Left cardiac atrium (tissue), 4 donors: ENCODE data around the gene WTIP. TPM values are rescaled to one million over a fixed set of nuclear protein-coding genes. Genes with fewer than 3 reads are reported as not detected.
"Not testable (repeated sequence)": the region's sequence is repeated elsewhere in the genome, so short reads cannot be mapped to it uniquely, and the experiment has no call there.

Experiments used
- ATAC-seq, 2 donors: fragments of 200-7000 bp; cut with Tn5 transposase; one replicate each; pipeline ENCODE4 v1.9.1; 2020; ENCODE audit warnings: mild to moderate bottlenecking in 2 of 2, moderate library complexity in 2 of 2
- DNase-seq: peaks from one replicate; pipeline ENCODE4 v3.0.0-alpha.2; 2020
- intact Hi-C, 2 donors: fragments of 100-400 bp; cut with DNase I; formaldehyde crosslinking; loops; one replicate each; pipeline versions ENCODE4 v1.14.1 to v1.15.1; 2022 to 2023
- total RNA-seq, 2 donors: library from RNA; stranded (reverse); fragmentation: NEBNext Ultra II Directional; extraction: Animal tissue kit (Norgen Biotek cat#: 25700); gene quantifications; one replicate each; pipeline ENCODE4 v1.2.1, GENCODE V29; 2021
- donor health status: DM: no; HTN: yes; CAD: no.
- donor health status: DM: no; HTN: yes; CAD: no; lungs with severe emphysema.
- donor health status: DM: yes; HTN: yes; CAD: no.
- donor health status: Dilated cardiomyopathy.

The WTIP gene
- total RNA-seq, 2 donors from 2014 or later = 16.9 to 19.2 TPM

GRCh38 chr19:34475026-34475974, 6.3 kb upstream of the WTIP start:
- no peak for DNase-seq
- intact Hi-C loops = no loop called here
- peak; percentile 44 to 81 for ATAC-seq

GRCh38 chr19:34475975-34476594, 5.5 kb upstream of the WTIP start:
- DNase-seq (no peak), ATAC-seq (no peak)
- intact Hi-C loops = no loop called here

DNA sequence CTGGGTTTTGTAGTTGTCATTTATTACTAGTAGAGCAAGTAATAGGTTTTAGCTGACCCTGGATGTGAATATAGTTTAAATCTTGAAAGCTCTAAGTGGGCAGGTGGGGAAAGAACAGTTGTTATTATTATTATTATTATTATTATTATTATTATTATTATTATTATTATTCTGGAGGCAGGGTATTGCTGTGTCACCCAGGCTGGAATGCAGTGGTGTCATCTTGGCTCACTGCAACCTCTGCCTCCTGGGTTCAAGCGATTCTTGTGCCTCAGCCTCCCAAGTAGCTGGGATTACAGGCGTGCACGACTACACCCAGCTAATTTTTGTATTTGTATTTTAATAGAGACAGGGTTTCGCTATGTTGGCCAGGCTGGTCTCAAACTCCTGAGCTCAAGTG, 3.1 kb upstream of the WTIP start:
- intact Hi-C loops, DNase-seq, ATAC-seq: not testable (repeated sequence)

GRCh38 chr19:34479396-34479795, 2.2 kb upstream of the WTIP start:
- DNase-seq = no peak
- ATAC-seq = no peak
- intact Hi-C loops = no loop called here

GRCh38 chr19:34480491-34480890, 1.1 kb upstream of the WTIP start:
- intact Hi-C loops = no loop called here
- no peak for DNase-seq
- ATAC-seq = no peak

GRCh38 chr19:34481861-34482379, 362 bp downstream of the WTIP start:
- ATAC-seq (peak; percentile 21 to 31), DNase-seq (no peak)
- intact Hi-C loops = no loop called here

DNA sequence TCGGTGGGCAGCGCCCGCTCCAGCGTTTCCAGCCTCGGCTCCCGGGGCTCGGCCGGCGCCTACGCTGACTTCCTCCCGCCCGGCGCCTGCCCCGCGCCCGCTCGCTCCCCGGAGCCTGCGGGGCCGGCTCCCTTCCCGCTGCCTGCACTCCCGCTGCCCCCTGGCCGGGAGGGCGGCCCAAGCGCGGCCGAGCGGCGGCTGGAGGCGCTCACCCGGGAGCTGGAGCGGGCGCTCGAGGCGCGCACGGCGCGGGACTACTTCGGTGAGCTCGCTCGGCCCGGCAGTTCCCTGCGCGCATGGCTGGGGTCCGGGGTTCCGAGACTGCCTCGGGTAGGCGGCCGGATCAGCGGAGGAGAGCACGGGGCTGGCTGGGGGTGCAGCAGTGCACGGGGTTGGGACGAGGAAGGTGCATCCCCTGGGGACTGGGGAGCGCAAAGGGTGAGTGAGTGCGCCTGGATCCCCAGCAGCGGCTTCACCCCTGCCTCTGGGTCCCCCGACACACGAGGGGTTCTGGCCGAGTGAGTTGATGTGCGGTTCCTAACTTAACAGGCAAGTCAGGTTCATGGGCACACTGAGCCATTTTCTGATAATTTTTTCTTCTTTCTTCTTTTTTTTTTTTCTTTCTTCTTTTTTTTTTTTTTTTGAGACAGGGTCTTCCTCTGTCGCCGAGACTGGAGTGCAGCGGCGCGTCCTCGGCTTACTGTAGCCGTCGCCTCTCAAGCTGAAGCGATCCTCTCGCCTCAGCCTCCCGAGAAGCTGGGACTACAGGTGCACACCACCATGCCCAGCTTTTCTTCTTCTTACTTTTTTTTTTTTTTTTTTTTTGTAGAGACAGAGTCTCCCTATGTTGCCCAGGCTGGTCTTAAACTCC, 1.1 kb downstream of the WTIP start:
- peak; percentile 20 to 22 for ATAC-seq
- DNase-seq = peak; percentile 61
- intact Hi-C loops = no loop called here

- DNase-seq (no peak), ATAC-seq (peak in 1 of 2 donors; percentile 34)
- intact Hi-C loops = no loop called here
These were observed 2.8 kb downstream of the WTIP start for GRCh38 chr19:34484328-34484727.

- no peak for ATAC-seq
- intact Hi-C loops = no loop called here
These were observed 4.3 kb downstream of the WTIP start for GRCh38 chr19:34485831-34486230.

DNA sequence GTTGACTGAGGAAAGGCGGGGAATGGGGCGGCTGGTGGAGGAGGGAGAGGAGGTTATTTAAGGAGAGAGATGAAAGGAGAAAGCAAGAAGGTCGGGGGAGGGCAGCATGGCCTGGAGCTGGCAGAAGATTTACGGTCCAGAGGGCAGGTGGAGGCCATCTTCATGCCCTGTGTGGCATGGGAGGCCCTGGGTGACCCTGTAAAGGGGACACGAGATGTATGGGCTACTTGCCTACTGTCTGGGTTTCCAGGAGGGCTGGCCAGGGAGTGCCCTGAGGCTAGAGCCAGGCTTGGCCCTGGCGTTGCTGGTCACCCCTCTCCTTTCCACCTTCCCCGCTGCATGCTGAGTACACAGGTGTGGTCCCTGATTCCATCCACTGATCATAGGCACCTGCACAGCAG, 6.1 kb downstream of the WTIP start:
- DNase-seq (no peak), ATAC-seq (no peak)
- intact Hi-C loops = no loop called here

More at GRCh38 chr19:34485831-34486230, 4.3 kb downstream of the WTIP start:
- no peak for DNase-seq

- ATAC-seq (no peak), DNase-seq (no peak)
- intact Hi-C loops = no loop called here
These were observed 7.6 kb downstream of the WTIP start for GRCh38 chr19:34489175-34489574.

DNA sequence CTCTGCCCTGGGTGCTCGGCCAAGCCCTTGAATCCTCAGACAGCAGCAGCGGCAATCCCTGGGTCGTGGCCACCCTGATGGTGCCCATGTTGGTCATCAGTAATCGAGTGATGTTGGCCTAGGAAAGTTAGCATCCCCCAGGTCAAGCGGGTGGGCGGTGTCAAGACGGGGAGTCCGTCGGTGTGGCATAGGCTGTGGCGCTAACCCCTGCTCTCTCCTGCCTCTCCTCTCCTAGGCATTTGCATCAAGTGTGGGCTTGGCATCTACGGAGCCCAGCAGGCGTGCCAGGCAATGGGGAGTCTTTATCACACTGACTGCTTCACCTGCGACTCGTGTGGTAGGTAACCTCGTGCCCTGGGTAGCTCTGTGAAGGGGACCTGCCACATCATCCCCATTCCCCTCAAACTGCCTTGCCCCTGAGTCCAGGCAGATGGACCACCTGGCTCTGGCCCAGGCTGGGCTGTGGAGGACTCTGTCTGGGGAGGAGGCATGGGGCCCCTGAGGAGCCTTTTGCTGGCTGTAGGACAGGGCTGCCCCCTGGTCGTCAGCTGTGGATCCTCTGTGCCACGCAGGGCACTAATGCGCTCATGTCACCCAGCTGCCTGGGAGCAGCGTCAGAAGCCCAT, 8.7 kb downstream of the WTIP start:
- DNase-seq (no peak), ATAC-seq (no peak)
- intact Hi-C loops = no loop called here

DNA sequence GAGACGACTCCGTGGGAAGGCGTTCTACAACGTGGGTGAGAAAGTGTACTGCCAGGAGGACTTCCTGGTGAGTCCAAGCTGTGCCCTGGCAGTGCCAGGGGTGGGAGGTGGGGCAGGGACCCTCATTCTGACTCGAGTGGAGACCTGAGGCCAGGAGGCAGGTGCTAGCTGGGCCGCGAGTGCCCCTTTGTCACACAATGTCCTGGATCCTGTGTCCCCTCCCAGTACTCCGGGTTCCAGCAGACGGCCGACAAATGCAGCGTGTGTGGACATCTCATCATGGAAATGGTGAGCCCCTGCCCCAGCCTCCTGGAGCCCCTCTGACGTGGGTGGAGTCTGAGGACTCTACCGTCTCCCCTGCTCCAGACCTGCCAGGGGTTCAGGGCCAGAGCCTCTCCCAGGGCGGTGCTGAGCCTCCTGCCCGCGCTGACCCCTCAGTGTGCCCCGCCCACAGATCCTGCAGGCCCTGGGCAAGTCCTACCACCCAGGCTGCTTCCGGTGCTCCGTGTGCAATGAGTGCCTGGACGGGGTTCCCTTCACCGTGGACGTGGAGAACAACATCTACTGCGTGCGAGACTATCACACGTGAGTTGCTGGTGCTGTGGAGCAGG, 11.6 kb downstream of the WTIP start:
- intact Hi-C loops = no loop called here
- ATAC-seq = no peak
- no peak for DNase-seq

DNA sequence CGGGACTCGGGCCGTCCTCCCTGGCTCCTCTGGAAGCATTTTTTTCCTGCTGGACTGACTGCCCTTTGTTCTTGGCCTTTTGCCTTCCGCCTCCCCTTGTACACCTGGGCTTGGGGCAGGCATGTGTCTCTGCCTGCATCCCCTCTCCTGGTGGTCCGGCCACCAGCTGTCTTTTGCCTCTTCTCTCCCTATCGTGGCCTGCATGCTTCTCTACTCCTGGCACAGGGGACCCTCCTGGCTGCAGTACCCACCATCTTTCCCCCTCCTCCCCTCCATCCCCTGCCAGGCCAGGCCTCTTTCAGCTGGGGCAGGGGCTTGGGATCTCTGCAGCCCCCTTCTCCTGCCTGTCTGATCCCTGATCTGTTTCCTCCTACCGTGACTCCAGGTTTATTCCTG, 12.1 kb downstream of the WTIP start:
- ATAC-seq (no peak), DNase-seq (no peak)
- intact Hi-C loops = no loop called here

GRCh38 chr19:34494601-34495000, 13.0 kb downstream of the WTIP start:
- intact Hi-C loops = no loop called here
- no peak for DNase-seq
- no peak for ATAC-seq

DNA sequence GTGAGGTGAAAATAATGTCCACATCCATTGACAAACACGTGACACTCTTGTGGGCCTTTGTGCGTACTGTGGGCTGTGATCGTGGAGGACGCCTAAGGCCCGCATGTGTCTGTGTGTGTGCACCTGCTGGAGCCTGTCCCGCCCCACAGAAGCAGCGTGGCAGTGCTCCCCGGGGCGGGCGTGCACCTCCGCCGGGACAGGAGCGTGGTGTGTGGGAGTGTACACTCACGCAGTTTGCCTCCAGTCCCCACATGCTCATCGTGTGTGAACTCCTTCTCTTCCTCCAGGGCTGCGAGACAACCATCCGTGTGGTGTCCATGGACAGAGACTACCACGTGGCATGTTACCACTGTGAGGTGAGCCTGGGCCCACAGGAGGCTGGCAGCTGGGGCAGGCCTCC, 13.9 kb downstream of the WTIP start:
- DNase-seq (no peak), ATAC-seq (no peak)
- intact Hi-C loops = loop anchor here in 1 of 2 donors (5.0 kb wide), 1 partner anchor 217 kb away; no protein-coding TSS in a partner anchor

DNA sequence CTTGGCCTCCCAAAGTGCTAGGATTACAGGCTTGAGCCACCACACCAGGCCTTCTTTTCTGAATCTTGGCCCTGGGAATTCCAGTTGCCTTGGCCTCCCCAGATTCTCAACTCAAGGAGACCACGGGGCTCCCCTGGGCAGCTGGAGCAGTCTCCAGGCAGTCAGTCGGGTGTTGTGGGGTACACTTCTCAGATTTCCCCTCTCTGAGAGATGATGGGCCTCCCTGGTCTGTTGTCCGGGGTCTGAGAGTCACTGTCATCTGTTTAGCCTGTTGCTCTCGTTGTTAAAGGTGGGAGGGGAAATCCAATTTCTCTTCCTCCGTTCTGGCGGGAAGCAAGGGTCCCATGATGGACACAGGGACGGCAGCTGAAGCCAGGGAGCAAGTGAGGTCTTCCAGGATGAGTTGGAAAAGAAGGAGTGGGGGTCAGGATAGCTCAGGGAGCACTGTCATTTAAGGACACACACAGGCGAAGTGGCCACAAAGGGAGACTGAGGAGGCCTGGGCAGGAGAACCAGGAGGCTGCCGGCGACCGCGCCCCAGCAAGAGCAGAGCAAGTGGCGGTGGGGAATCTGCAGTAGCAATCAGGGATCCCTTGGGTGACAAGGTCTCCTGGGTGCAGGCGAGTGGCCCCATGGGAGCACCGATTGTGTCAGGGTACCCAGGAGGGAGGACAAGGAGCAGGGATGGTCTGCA, 15.7 kb downstream of the WTIP start:
- no peak for DNase-seq

More for the DNA sequence above, 15.7 kb downstream of the WTIP start:
- intact Hi-C loops = loop anchor here in 1 of 2 donors (5.0 kb wide), 1 partner anchor 215 kb away; no protein-coding TSS in a partner anchor
- no peak for ATAC-seq
